Mesendoderm (in vitro differentiated cells): ENCODE data around the gene NLGN1.

ENCODE experiments used
- DNase-seq: peaks from one replicate; pipeline ENCODE4 v3.0.0; 2013
- H2AK5ac ChIP-seq: 2 replicates; pipeline ENCODE4 v1.6.1; 2013; ENCODE audit warnings: low read length, inconsistent platforms
- H2BK120ac ChIP-seq: 2 replicates; pipeline ENCODE4 v1.6.1; 2013; ENCODE audit warnings: low read depth, mild to moderate bottlenecking, low read length, moderate library complexity, mixed read lengths
- H2BK15ac ChIP-seq: replicated peaks from 2 replicates; pipeline ENCODE4 v1.6.1; 2013; ENCODE audit warnings: low read depth, mild to moderate bottlenecking, moderate library complexity
- H2BK5ac ChIP-seq: 2 replicates; pipeline ENCODE4 v1.6.1; 2013; ENCODE audit warnings: low read length, inconsistent platforms
- H3K18ac ChIP-seq: 2 replicates; pipeline ENCODE4 v1.6.1; 2013; ENCODE audit warnings: mild to moderate bottlenecking, low read length, mixed read lengths
- H3K23ac ChIP-seq: one replicate; pipeline ENCODE4 v1.6.1; 2013; ENCODE audit warnings: low read length
- H3K27ac ChIP-seq: 2 replicates; pipeline ENCODE4 v1.5.1; 2013; ENCODE audit warnings: low read depth, mild to moderate bottlenecking, inconsistent platforms, low read length, moderate library complexity
- H3K27me3 ChIP-seq: 2 replicates; pipeline ENCODE4 v1.6.1; 2013; ENCODE audit warnings: low read length, control low read depth, mild to moderate bottlenecking, inconsistent platforms; ENCODE audit not compliant: insufficient read depth, poor library complexity
- H3K36me3 ChIP-seq: 2 replicates; pipeline ENCODE4 v1.6.1; 2013; ENCODE audit warnings: low read length, inconsistent platforms; ENCODE audit not compliant: control insufficient read depth, insufficient read depth
- H3K4ac ChIP-seq: one replicate; pipeline ENCODE4 v1.6.1; 2013; ENCODE audit warnings: low read depth, mild to moderate bottlenecking, low read length, moderate library complexity
- H3K4me1 ChIP-seq: 2 replicates; pipeline ENCODE4 v1.6.1; 2013; ENCODE audit warnings: low read depth, low read length, inconsistent platforms; ENCODE audit not compliant: control insufficient read depth
- H3K4me2 ChIP-seq: 2 replicates; pipeline ENCODE4 v1.6.1; 2013; ENCODE audit warnings: low read length
- H3K4me3 ChIP-seq: 2 replicates; pipeline ENCODE4 v1.5.1; 2013; ENCODE audit warnings: mild to moderate bottlenecking, low read length
- H3K56ac ChIP-seq: one replicate; pipeline ENCODE4 v1.6.1; 2013; ENCODE audit warnings: low read length
- H3K79me1 ChIP-seq: 2 replicates; pipeline ENCODE4 v1.6.1; 2013; ENCODE audit warnings: low read length, inconsistent platforms
- H3K79me2 ChIP-seq: 2 replicates; pipeline ENCODE4 v1.6.1; 2013; ENCODE audit warnings: mild to moderate bottlenecking, low read length; ENCODE audit not compliant: control insufficient read depth, insufficient read depth
- H3K9ac ChIP-seq: 2 replicates; pipeline ENCODE4 v1.6.1; 2013; ENCODE audit warnings: low read length, inconsistent platforms
- H4K5ac ChIP-seq: one replicate; pipeline ENCODE4 v1.6.1; 2013; ENCODE audit warnings: low read length
- H4K8ac ChIP-seq: one replicate; pipeline ENCODE4 v1.6.1; 2013; ENCODE audit warnings: low read depth, mild to moderate bottlenecking, control low read depth, low read length, moderate library complexity
- WGBS: extraction: QIAGEN DNeasy Blood & Tissue Kit; methylation state at CpG from one replicate; pipeline ENCODE4 v1.1.7; 2013; ENCODE audit warnings: low lambda C conversion rate, missing lambda C conversion rate; ENCODE audit not compliant: insufficient coverage; ENCODE audit errors: extremely low coverage; 5-methylcytosine and 5-hydroxymethylcytosine counted together

Gene NLGN1

GRCh38 chr3:173622166-173622565, 224.6 kb downstream of the NLGN1 start:
- H2BK120ac ChIP-seq = no peak overlapping the region
- H3K56ac ChIP-seq = no peak overlapping the region
- no peak overlapping the region for H3K4ac ChIP-seq
- H3K4me1 ChIP-seq = no peaks in the 10 kb centered on the region
- DNase-seq = no peak
- H3K36me3 ChIP-seq = no peaks in the 10 kb centered on the region
- WGBS = no CpG with 5 or more reads among the region's 1 CpG
- H3K23ac ChIP-seq = no peak overlapping the region
- H4K5ac ChIP-seq = no peak overlapping the region
- no peak overlapping the region for H3K4me2 ChIP-seq
- no peak overlapping the region for H4K8ac ChIP-seq
- no peaks in the 10 kb centered on the region for H3K27me3 ChIP-seq
- H3K79me1 ChIP-seq = no peaks in the 10 kb centered on the region
- H3K4me3 ChIP-seq = no peak overlapping the region
- H3K18ac ChIP-seq = no peak overlapping the region
- no peak overlapping the region for H3K27ac ChIP-seq
- H2AK5ac ChIP-seq = no peak overlapping the region
- H3K9ac ChIP-seq = no peak overlapping the region
- H2BK15ac ChIP-seq = no peak overlapping the region
- H3K79me2 ChIP-seq = no peaks in the 10 kb centered on the region
- no peak overlapping the region for H2BK5ac ChIP-seq

DNA sequence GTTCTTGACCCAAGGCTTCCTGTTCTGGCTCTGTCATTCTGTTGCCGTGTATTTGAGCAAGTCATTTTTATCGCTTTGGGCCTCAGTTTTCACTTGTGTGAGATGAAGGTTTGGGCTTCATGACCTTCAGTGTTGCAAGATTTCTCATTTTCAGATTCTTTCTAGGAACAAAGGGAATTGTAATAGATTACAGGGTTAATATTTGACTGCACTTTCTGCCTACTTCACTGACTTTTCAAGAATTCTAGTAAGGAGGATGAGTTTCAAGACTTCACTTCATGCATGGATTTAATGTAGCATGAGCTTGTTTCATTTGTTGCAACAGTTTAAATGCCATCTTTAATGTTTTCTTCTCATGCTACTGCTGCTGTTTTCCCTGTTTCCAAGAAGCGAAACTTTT, 226.5 kb downstream of the NLGN1 start:
- DNase-seq = no peak
- Histone ChIP-seq H3K4me1 (no peaks in the 10 kb centered on the region), H2BK5ac (no peak overlapping the region), H3K27ac (no peak overlapping the region), H3K4ac (no peak overlapping the region), H2BK120ac (no peak overlapping the region), H3K27me3 (no peaks in the 10 kb centered on the region), H2BK15ac (no peak overlapping the region), H3K79me1 (no peaks in the 10 kb centered on the region), H3K18ac (no peak overlapping the region), H3K79me2 (no peaks in the 10 kb centered on the region), H4K8ac (no peak overlapping the region), H3K23ac (no peak overlapping the region), H3K56ac (no peak overlapping the region), H3K4me3 (no peak overlapping the region), H2AK5ac (no peak overlapping the region), H4K5ac (no peak overlapping the region), H3K36me3 (no peaks in the 10 kb centered on the region), H3K9ac (no peak overlapping the region), H3K4me2 (no peak overlapping the region)
- WGBS = no CpG with 5 or more reads among the region's 3 CpGs

GRCh38 chr3:173630849-173631248, 233.3 kb downstream of the NLGN1 start:
- no peak overlapping the region for H2BK120ac ChIP-seq
- WGBS = no CpG with 5 or more reads among the region's 2 CpGs

GRCh38 chr3:173632945-173633344, 235.4 kb downstream of the NLGN1 start:
- Histone ChIP-seq H3K4me2 (no peak overlapping the region), H3K9ac (no peak overlapping the region), H3K4me3 (no peak overlapping the region), H2BK15ac (no peak overlapping the region), H3K79me1 (no peaks in the 10 kb centered on the region), H2BK120ac (no peak overlapping the region), H3K18ac (no peak overlapping the region), H2AK5ac (no peak overlapping the region), H3K27ac (no peak overlapping the region), H2BK5ac (no peak overlapping the region), H4K8ac (no peak overlapping the region), H3K56ac (no peak overlapping the region), H4K5ac (no peak overlapping the region), H3K27me3 (no peaks in the 10 kb centered on the region), H3K79me2 (no peaks in the 10 kb centered on the region), H3K36me3 (no peaks in the 10 kb centered on the region), H3K4ac (no peak overlapping the region), H3K23ac (no peak overlapping the region), H3K4me1 (no peaks in the 10 kb centered on the region)
- DNase-seq = no peak

More at GRCh38 chr3:173630849-173631248, 233.3 kb downstream of the NLGN1 start:
- Histone ChIP-seq H3K9ac (no peak overlapping the region), H4K8ac (no peak overlapping the region), H3K23ac (no peak overlapping the region), H3K18ac (no peak overlapping the region), H3K79me1 (no peaks in the 10 kb centered on the region), H3K4ac (no peak overlapping the region), H3K79me2 (no peaks in the 10 kb centered on the region), H3K56ac (no peak overlapping the region), H3K4me3 (no peak overlapping the region), H2AK5ac (no peak overlapping the region), H3K4me1 (no peaks in the 10 kb centered on the region), H3K27ac (no peak overlapping the region), H2BK5ac (no peak overlapping the region), H3K4me2 (no peak overlapping the region), H3K36me3 (no peaks in the 10 kb centered on the region), H2BK15ac (no peak overlapping the region), H4K5ac (no peak overlapping the region), H3K27me3 (no peaks in the 10 kb centered on the region)
- DNase-seq = no peak

DNA sequence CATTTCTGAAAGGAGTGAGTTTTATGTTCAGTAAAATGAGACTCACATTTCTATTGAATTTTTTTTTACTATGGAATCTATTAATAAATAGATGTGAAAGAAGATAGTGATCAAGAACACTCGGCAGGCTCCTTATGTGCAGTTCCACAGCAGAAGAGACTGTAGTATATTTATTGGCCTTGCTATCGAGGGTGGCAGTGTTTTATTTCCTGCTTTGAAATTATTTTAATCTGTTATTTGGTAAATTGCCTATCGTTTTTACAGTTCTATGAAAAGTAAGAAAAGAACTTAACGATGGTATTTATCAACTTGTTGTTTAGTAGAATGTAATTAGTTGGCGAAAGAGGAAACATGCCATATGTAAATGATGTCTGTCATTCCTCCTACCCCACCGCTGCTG, 238.3 kb downstream of the NLGN1 start:
- Histone ChIP-seq H3K4me2 (no peak overlapping the region), H3K27ac (no peak overlapping the region), H3K27me3 (no peaks in the 10 kb centered on the region), H3K4me3 (no peak overlapping the region), H3K4ac (no peak overlapping the region), H2BK5ac (no peak overlapping the region), H3K9ac (no peak overlapping the region), H2BK120ac (no peak overlapping the region), H3K18ac (no peak overlapping the region), H2BK15ac (no peak overlapping the region), H3K36me3 (no peaks in the 10 kb centered on the region), H3K79me1 (no peaks in the 10 kb centered on the region), H3K79me2 (no peaks in the 10 kb centered on the region), H3K4me1 (no peaks in the 10 kb centered on the region), H3K56ac (no peak overlapping the region), H3K23ac (no peak overlapping the region), H4K5ac (no peak overlapping the region), H4K8ac (no peak overlapping the region), H2AK5ac (no peak overlapping the region)
- no CpG with 5 or more reads among the region's 6 CpGs for WGBS
- no peak for DNase-seq

DNA sequence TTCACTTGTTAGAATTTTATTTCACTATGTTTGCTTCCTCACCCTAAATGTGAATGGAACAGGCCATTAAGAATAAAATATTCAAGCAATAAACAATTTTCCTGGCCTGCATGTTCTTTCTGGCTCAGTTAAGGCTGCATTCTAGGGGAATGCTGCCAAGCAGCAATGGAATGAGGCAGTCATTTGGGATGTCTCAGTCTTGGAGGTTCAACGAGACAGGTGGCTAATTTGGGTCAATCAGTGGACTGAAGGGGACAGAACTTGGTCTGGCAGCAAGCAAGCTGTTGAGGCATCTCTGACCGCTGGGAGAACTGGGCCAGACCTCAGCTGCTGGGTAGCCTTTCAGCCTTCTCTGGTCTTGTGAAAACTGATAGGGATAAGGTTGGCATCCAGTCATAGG, 241.6 kb downstream of the NLGN1 start:
- Histone ChIP-seq H3K9ac (no peak overlapping the region), H3K79me1 (no peaks in the 10 kb centered on the region), H3K27me3 (no peaks in the 10 kb centered on the region), H3K36me3 (no peaks in the 10 kb centered on the region), H4K8ac (no peak overlapping the region), H3K4me1 (no peaks in the 10 kb centered on the region), H3K79me2 (no peaks in the 10 kb centered on the region), H2BK15ac (no peak overlapping the region), H3K4me2 (no peak overlapping the region), H4K5ac (no peak overlapping the region), H3K4ac (no peak overlapping the region), H3K18ac (no peak overlapping the region), H2BK5ac (no peak overlapping the region), H3K23ac (no peak overlapping the region), H2AK5ac (no peak overlapping the region), H3K27ac (no peak overlapping the region), H3K56ac (no peak overlapping the region), H3K4me3 (no peak overlapping the region), H2BK120ac (no peak overlapping the region)
- DNase-seq = no peak
- no CpG with 5 or more reads among the region's 2 CpGs for WGBS
